HG03045 (cell line): Measurements from ENCODE around the gene CENATAC.
"Not testable (repeated sequence)": the region's sequence is repeated elsewhere in the genome, so short reads cannot be mapped to it uniquely, and the experiment has no call there.

Source experiments
- ATAC-seq: cut with Tn5 transposase; IDR thresholded peaks from one replicate; pipeline ENCODE4 v1.9.1; 2021; ENCODE audit warnings: mild to moderate bottlenecking, moderate library complexity; ENCODE audit not compliant: unreplicated experiment

Gene CENATAC, protein sequence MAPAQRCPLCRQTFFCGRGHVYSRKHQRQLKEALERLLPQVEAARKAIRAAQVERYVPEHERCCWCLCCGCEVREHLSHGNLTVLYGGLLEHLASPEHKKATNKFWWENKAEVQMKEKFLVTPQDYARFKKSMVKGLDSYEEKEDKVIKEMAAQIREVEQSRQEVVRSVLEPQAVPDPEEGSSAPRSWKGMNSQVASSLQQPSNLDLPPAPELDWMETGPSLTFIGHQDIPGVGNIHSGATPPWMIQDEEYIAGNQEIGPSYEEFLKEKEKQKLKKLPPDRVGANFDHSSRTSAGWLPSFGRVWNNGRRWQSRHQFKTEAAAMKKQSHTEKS

DNA sequence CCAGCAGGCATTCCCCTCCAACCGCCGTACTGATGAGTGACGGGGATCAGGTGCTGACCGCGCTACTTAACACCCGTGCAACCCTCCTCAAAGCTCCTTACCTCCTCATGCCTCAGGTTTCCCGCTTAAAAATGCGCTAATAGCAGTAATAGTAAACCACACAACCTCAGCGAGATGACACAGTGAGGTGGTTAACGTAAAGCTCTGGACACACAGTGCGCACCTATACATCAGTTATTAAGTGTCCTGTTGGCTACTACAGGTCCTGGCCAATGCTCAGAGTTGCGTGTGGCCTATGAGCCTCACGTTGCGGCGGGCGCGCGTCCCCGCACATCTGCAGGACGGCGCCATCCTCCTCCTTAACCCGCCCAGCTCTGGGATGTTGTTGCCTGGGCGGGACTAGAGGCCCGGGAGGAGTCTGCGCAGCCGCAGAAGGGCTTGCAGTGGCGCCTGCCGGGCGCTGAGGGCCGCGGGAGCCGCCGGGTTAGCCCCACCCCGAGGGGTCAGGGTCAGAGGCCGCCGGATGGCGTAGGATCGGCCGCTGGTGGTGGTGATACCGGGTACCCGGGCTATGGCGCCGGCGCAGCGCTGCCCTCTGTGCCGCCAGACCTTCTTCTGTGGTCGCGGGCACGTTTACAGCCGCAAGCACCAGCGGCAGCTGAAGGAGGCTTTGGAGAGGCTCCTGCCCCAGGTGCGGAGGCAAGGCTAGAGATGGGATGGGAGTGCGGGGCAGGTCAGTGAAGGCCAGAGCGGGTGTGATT is at the start of gene CENATAC:
CENATAC (plus strand) TSS at position 512 of the 761 bp plus-strand sequence; CDS start at position 572, 60 bp downstream.
- ATAC-seq: peak; percentile 86

DNA sequence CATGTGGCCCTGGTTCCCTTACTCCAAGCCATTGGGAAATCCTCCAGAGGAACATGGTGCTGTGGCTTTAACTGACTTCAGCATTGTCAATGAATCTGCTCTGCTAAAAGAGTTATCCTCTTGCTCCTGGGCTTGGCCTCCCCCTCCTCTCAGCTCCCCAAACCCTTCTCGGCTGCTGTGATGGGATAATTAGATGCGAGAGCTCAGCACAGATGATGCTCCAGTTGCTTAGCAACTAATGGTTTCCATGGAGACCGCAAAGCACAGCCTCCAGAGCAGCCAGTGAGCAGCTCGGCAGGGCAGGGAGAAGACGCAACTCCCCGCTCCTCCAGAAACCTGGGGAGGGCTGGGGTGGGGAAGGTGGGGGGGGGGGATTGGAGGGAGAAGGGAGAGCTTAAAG is 44.7 kb upstream of the CENATAC start:
- ATAC-seq: no peak

DNA sequence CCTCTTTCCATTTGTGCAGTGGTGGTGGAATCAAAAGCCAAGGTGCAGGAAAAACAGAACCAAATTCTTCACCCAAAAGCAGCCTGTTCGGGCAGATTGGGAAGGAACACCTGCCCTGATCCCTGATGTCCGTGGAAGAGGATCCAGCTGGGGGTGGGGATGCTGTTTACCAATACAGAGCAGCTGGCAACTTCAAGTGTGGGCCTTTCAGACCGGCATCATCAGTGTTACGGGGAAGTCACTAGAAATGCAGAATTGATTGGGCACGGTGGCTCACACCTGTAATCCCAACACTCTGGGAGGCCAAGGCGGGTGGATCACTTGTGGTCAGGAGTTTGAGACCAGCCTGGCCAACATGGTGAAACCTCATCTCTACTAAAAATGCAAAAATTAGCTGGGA is 44.0 kb upstream of the CENATAC start:
- not testable (repeated sequence) for ATAC-seq

DNA sequence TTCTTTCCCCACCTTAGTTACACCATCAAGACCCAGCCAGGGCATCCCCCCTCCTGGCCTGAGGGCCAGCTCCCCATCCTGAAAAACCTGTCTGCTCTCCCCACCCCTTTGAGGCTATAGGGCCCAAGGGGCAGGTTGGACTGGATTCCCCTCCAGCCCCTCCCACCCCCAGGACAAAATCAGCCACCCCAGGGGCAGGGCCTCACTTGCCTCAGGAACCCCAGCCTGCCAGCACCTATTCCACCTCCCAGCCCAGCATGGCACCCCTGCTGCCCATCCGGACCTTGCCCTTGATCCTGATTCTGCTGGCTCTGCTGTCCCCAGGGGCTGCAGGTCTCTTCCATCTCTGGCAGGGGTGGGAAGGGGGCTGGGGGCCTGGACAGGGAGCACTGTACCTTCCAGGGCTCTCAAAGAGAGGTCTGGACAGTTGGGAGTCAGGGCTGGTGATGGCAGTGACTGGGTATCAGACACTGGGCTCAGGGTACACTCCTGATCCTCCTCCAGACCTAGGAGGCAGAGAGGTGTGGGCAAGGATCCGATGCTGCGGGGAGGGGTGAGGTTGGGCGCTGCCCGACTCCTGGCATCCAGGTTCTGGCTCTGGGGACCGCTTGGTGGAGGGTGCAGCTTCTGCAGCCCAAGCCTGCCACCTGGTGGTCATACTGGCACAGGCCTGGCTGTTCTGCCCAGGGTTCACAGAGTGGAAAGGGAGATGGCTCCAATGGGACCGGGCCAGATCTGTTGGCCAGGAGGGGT is 41.7 kb upstream of the CENATAC start, which contains the start of gene UPK2:
UPK2 (plus strand) TSS at position 205 of the 753 bp plus-strand sequence; CDS start at position 258, 53 bp downstream.
- no peak for ATAC-seq

DNA sequence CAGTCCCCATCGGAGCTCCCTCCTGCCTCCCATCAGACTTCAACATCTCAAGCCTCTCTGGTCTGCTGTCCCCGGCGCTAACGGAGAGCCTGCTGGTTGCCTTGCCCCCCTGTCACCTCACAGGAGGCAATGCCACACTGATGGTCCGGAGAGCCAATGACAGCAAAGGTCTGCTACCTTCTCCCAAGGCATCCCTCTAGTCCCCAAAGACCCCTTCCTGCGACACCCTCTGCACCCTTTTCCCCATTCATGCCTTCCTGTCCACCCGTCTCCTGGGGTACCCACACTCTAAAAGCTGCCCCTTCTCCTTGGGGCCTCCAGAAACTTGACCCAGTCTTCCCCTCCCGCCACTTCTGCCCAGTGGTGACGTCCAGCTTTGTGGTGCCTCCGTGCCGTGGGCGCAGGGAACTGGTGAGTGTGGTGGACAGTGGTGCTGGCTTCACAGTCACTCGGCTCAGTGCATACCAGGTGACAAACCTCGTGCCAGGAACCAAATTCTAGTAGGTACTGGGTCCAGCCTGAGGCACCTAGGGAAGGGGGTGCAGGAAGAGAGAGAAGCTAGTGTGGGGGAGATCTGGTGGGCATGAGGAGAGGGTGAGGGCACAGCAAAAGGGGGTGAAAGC is 41.0 kb upstream of the CENATAC start:
- no peak for ATAC-seq

DNA sequence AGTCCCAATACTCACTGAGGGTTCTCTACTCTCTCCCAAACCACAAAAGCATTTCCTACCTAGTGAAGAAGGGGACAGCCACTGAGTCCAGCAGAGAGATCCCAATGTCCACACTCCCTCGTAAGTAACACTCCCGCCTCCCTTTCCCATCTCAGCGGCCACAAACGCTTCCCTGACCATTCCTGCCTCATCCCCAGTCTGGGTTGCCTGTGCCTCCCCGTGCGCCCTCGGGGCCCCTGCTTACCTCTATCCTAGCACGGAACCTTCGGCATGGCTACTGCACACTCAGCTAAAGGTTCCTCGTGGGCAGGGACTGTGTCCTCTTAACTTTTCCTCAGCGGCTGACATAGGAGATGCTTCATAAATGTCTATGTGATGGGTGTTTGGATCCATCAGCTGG is 40.4 kb upstream of the CENATAC start:
- no peak for ATAC-seq

DNA sequence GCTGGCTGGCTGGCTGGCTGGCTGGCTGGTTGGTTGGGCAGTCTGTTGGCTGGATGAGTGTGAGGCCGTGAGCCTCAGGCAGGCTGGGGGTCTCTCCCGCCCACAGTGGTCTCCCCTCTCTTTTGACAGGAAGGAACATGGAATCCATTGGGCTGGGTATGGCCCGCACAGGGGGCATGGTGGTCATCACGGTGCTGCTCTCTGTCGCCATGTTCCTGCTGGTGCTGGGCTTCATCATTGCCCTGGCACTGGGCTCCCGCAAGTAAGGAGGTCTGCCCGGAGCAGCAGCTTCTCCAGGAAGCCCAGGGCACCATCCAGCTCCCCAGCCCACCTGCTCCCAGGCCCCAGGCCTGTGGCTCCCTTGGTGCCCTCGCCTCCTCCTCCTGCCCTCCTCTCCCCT is 40.0 kb upstream of the CENATAC start:
- ATAC-seq: no peak

DNA sequence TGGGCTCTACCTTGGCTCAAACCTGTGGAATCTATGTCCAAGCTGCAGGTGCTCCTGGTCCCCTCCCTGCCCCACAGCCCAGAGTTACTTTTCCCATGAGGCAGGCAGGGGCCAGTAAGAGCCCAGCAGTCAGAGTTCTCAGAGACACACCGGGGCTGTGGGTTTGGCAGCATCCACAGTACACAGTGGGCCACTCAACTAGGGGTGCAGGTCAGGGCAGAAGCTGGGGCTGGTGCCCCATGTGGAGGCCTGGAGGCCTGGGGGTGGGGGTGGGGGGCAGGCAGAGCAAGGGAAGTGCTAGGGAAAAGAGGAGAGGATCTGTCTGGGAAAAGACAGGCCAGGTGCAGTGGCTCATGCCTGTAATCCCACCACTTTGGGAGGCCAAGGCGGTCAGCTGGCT is 39.4 kb upstream of the CENATAC start:
- ATAC-seq: no peak

DNA sequence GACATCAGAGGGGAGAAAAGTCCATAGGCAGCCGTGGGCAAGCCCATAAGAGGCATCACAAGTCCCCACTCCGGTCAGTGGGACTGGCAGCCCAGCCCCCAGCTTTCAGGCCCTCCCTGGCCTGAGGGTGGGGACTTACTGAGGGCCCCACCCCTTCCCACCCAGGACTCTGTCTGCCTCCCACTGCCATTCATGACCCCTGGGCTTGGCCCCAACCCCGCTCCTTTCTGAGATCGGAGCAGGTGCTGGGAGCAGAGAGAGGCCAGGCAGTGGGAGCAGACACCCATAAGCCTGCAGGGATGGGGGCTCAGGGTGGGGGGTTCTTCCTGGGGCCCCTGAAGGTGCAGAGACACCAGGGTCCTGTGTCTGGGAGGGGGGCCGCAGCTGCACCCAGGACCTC is 36.7 kb upstream of the CENATAC start:
- ATAC-seq: no peak

DNA sequence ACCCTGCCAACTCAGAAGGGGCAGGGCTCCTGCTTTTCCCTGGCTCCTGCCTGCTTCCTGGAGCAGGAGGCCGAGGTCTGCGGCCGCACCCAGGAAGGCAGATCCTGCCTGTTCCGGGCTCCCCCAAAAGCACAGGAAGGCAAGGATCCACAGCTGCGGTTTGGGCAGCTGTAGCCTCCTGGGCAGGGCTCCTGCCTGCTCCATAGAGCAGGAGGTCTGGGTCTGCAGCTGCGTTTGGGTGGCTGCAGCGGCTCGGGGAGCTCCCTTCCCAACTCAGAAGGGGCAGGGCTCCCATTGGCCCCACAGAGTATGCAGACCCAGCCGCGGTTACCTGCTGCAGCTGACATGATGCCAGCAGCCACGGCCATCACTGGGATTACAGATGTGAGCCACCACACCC is 36.3 kb upstream of the CENATAC start:
- no peak for ATAC-seq

DNA sequence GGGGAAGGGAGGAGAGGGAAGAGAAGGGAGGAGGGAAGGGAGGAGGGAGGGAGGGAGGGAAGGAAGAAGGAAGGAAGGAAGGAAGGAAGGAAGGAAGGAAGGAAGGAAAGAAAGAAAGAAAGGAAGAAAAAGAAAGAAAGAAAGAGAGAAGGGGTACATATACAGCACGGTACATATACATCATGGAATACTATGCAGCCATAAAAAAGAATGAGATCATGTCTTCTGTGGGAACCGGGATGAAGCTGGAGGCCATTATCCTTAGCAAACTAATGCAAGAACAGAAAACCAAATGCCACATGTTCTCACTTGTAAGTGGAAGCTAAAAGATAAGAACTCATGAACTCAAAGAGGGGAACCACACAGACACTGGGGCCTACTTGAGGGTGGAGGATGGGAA is 28.4 kb upstream of the CENATAC start:
- not testable (repeated sequence) for ATAC-seq

DNA sequence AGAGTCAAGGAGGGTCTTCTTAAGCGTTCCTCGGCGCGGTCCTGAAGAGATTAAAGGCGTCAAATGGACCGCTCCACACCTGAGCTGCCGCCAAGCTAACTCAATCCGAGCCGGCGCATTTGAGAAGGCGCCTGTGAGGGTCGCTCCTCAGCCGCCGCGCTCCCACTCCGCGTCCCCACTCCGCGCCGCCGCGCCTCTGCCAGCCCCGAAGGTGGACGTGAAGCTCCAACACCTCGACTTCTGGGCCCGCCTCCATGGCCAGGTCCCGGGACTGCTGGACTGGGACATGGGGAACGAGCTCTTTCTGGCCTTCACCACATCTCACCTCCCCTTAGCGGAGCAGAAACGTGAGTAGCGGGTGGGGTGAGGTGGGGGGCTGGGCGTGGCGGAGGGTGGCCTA is 26.3 kb upstream of the CENATAC start, which contains the start of gene FOXR1:
FOXR1 (plus strand) TSS at position 116 of the 400 bp plus-strand sequence; CDS start at position 287, 171 bp downstream.
- ATAC-seq: no peak

DNA sequence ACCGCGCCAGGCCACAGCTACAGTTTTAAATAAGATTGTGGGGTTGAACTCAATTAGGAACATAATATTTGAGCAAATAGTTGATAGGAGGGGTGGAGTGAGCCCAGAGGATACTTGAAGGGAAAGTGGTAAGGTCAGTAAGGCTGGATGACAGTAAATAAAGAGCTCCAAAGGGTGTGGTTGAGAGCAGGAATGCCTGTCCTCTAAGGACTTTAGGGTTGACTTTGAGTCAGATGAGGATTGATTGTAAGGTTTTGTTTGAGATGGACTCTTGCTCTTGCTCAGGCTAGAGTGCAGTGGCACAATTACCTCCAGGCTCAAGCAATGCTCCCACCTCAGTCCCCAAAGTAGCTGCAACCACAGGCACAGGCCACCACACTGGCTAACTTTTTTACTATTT is 24.0 kb upstream of the CENATAC start:
- no peak for ATAC-seq

DNA sequence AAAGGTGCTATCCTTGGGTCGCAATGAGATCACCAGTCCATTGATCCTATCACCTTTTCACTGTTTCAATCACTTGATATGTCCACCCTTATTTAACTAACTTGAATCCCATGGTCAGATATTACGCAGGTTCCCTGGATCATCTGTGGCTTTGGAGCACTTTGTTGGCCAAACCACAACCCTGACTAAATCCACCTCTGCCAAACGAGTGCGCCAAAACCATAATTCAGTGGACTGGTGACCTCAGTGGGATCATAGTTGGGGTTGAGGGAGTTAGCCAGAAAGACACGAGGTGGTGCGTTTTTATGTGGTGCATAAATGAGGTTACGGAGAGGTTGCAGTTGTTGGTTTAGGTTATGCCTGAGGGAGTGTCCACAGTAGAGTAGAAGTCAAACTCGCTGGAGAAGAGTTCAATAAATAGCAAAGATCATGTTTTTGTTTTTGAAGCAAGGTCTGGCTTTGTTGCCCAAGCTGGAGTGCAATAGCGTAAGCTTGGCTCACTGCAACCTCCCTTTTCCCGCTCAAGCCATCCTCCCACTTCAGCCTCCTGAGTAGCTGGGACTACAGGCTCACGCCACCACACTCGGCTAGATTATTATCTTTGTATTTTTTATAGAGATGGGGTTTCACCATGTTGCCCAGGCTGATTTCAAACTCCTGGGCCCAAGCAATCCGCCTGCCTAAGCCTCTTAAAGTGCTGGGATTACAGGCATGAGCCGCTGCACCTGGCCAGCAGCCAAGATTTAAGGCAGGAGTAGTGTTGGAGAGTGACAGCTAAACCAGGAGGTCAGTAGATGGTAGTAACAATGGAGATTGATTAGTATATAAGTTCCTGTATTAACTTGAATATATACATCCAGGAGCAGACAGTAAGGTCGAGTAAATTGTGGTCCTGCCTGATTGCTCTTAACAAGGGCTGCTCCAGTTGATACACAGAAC is 21.9 kb upstream of the CENATAC start:
- ATAC-seq: no peak

DNA sequence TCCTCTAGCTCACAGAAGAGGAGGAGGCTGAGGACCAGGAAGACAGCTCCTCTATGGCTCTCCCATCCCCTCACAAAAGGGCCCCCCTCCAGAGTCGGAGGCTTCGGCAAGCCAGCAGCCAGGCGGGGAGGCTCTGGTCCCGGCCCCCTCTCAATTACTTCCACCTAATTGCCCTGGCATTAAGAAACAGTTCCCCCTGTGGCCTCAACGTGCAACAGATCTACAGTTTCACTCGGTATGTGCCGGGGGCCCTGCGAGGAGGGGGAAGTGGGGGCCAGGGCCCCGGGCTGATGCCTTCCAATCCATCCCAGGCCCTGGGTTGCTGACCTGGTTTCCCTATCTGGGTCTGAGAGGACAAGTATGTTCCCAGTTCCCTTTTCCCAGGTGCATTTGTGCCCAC is 18.5 kb upstream of the CENATAC start:
- ATAC-seq: no peak

DNA sequence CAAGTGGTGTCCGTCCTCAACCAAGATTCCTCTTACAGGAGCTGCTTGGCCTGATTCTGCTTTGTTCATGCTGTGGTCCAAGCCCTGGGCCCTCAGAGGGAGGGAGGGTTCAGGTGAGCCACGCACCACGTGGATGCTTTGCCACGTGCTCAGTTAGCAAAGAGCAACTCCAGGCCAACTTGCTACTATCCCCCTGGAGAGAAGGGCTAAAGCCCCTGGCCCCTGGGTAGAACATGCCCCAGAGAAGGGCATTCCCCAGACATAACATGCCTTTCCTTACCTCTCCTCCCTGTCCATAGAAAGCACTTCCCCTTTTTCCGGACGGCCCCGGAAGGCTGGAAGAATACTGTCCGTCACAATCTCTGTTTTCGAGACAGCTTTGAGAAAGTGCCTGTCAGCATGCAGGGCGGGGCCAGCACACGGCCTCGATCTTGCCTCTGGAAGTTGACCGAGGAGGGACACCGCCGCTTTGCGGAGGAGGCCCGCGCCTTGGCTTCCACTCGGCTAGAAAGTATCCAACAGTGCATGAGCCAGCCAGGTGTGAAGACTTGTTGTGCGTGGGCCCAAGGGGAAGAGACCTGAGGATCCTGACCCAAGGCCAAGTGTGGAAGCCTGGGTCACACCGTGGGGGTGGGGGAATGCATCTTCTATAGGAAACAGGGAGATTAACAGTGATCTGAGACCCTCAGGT is 17.6 kb upstream of the CENATAC start:
- ATAC-seq: no peak

DNA sequence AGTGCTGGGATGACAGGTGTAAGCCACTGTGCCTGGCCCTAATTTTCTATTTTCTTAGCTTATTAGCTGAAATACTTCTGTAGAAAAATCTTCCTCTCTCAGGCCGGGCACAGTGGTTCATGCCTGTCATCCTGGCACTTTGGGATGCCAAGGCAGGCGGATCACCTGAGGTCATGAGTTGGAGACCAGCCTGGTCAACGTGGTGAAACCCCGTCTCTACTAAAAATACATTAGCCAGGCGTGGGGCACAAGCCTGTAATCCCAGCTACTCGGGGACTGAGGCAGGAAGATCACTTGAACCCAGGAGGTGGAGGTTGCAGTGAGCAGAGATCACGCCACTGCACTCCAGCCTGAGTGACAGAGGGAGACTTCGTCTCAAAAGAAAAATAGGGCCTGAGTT is 13.6 kb upstream of the CENATAC start:
- ATAC-seq: not testable (repeated sequence)

DNA sequence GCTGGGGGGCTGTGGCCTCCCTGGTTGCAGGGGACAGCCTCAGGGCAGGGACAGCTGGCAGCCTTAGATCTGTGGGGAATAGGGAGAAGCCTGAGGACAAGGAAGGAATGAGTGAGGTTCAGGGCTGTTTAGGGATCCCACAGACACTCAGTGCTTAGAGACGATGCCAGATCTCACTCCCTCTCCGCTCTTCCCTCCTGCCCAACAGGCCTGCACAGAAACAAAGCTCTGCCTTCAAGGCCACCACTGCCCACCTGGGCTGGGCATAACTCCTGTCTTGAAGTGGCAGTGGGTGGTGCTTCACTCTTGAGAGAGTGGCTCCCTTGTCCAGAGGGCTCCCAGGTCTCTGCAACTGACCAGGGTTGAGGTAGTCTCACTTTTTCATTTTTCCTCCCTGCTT is 13.1 kb upstream of the CENATAC start:
- ATAC-seq: no peak

DNA sequence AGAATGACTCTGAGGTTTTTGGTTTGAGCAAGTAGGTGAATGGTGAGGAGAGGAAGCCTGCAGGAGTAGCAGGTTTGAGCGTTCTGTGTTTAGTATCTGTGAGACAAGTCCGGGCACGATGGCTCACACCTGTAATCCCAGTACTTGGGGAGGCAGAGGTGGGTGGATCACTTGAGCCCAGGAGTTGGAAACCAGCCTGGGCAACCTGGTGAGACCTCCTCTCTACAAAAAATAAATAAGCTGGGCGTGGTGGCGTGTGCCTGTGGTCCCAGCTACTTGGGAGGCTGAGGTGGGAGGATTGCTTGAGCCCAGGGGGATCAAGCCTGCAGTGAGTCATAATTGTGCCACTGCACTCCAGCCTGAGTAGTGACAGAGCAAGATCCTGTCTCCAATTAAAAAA is 9.7 kb upstream of the CENATAC start:
- ATAC-seq: no peak
